ENCODE measurements around the gene FBXL7. TPM values are rescaled to one million over a fixed set of nuclear protein-coding genes. Genes with fewer than 3 reads are reported as not detected.

FBXL7 gene
- total RNA-seq, 6 experiments from 2014 or later, result 0.81 to 1.9 (median 1.3) TPM

- H3K27ac ChIP-seq, result no peak overlapping the region
- ATAC-seq, result no peak
- 27% methylated on average over 3 of the region's 3 CpGs for WGBS (ENCODE audit: insufficient coverage, low coverage, low lambda C conversion rate, missing lambda C conversion rate)
- H3K9me3 ChIP-seq, result no peaks in the 10 kb centered on the region
- H3K36me3 ChIP-seq, result no peaks in the 10 kb centered on the region
- H3K4me3 ChIP-seq, result no peak overlapping the region
- no peak for DNase-seq
- H3K4me1 ChIP-seq, result no peaks in the 10 kb centered on the region
- no peaks in the 10 kb centered on the region for H3K27me3 ChIP-seq
- intact Hi-C loops (cut with DNase I), result no loop called here
- no peak for TF ChIP-seq CTCF (IDR thresholded peaks at IDR 0.05)
- TF ChIP-seq POLR2A (IDR thresholded peaks at IDR 0.05), result no peak
Measured at GRCh38 chr5:15522187-15522520, 22.2 kb downstream of the FBXL7 start.

- no peak for DNase-seq
- Histone ChIP-seq H3K27ac (no peak overlapping the region), H3K36me3 (no peaks in the 10 kb centered on the region), H3K9me3 (no peaks in the 10 kb centered on the region), H3K4me3 (no peak overlapping the region), H3K27me3 (no peaks in the 10 kb centered on the region), H3K4me1 (no peaks in the 10 kb centered on the region)
- intact Hi-C loops (cut with DNase I), result no loop called here
- ATAC-seq, result no peak
- TF ChIP-seq POLR2A (IDR thresholded peaks at IDR 0.05) (no peak), CTCF (IDR thresholded peaks at IDR 0.05) (no peak)
- 63% methylated on average over 2 of the region's 2 CpGs for WGBS (ENCODE audit: insufficient coverage, low coverage, low lambda C conversion rate, missing lambda C conversion rate)
Measured at GRCh38 chr5:15524712-15525111, 24.7 kb downstream of the FBXL7 start.

DNA sequence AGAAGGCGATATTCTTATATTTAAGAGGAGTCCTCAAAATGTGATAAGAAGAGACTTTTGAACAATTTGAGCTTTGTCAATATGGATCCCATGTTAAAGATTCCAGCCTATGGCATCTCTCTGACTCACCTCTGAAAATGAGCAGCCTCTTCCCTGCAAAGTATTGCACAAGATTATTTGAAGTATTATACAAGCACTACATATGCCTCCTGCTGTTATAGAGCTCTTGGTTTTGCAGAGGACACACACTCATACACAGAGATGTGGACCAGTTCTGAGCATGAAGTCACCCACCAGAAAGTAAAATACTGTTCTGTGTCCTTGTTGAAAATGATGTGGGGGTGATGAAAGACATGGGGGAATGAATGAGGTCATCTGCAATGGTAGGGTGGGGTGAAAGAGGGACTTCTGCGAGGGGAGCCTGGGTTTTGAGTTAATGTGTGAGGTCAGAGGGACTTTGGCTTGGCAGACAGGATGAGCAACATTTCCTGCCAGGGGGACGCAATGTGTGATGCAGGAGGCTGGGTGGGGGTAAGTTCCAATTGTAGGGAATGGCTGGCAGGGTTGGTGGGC, 25.8 kb downstream of the FBXL7 start:
- H3K4me3 ChIP-seq, result no peak overlapping the region
- WGBS (ENCODE audit: insufficient coverage, low coverage, low lambda C conversion rate, missing lambda C conversion rate), result 57% methylated on average over 1 of the region's 3 CpGs
- DNase-seq (no peak), ATAC-seq (no peak)
- no peak for TF ChIP-seq POLR2A (IDR thresholded peaks at IDR 0.05)
- no peak for TF ChIP-seq CTCF (IDR thresholded peaks at IDR 0.05)
- no peak overlapping the region for H3K27ac ChIP-seq
- no peaks in the 10 kb centered on the region for H3K9me3 ChIP-seq
- no peaks in the 10 kb centered on the region for H3K4me1 ChIP-seq
- intact Hi-C loops (cut with DNase I), result no loop called here
- H3K36me3 ChIP-seq, result no peaks in the 10 kb centered on the region
- H3K27me3 ChIP-seq, result no peaks in the 10 kb centered on the region

- intact Hi-C loops (cut with DNase I), result no loop called here
- Histone ChIP-seq H3K4me1 (no peaks in the 10 kb centered on the region), H3K4me3 (no peak overlapping the region), H3K27me3 (peaks cover 0 to 4% of the 10 kb centered on the region in 2 donors), H3K27ac (no peak overlapping the region), H3K36me3 (no peaks in the 10 kb centered on the region), H3K9me3 (no peaks in the 10 kb centered on the region)
- ATAC-seq (no peak), DNase-seq (no peak)
- TF ChIP-seq CTCF (IDR thresholded peaks at IDR 0.05) (no peak), POLR2A (IDR thresholded peaks at IDR 0.05) (no peak)
- WGBS (ENCODE audit: insufficient coverage, low coverage, low lambda C conversion rate, missing lambda C conversion rate), result 73% methylated on average over 3 of the region's 3 CpGs
Measured at GRCh38 chr5:15526413-15526812, 26.4 kb downstream of the FBXL7 start.

DNA sequence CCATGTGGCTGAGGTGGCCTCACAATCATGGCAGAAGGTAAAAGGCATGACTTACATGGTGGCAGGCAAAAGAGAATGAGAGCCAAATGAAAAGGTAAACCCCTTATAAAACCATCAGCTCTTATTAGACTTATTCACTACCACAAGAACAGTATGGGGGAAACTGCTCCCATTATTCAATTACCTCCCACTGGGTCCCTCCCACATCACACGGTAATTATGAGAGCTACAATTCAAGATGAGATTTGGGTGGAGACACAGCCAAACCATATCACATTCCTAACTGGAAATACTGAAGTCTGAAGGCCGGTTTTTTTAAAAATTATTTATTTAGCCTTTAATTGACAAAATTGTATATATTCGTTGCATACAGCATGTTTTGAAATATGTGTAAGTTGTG, 28.5 kb downstream of the FBXL7 start:
- Histone ChIP-seq H3K4me3 (no peak overlapping the region), H3K9me3 (no peaks in the 10 kb centered on the region), H3K4me1 (no peaks in the 10 kb centered on the region), H3K36me3 (no peaks in the 10 kb centered on the region), H3K27ac (no peak overlapping the region), H3K27me3 (peaks cover 0 to 5% of the 10 kb centered on the region in 2 donors)
- intact Hi-C loops (cut with DNase I), result no loop called here
- ATAC-seq (no peak), DNase-seq (no peak)
- no peak for TF ChIP-seq CTCF (IDR thresholded peaks at IDR 0.05)
- TF ChIP-seq POLR2A (IDR thresholded peaks at IDR 0.05), result no peak
- 90% methylated on average over 3 of the region's 3 CpGs for WGBS (ENCODE audit: insufficient coverage, low coverage, low lambda C conversion rate, missing lambda C conversion rate)

Measured in right lobe of liver (tissue), 6 donors.